Measurements from ENCODE around the gene FERMT3.
"Not testable (repeated sequence)": the region's sequence is repeated elsewhere in the genome, so short reads cannot be mapped to it uniquely, and the experiment has no call there.

FERMT3 gene

GRCh38 chr11:64206457-64207255 is at the start of gene FERMT3:
Gene FERMT3 (plus strand): TSS chr11:64206721. CDS start chr11:64207365, 644 bp downstream.
- CTCF ChIA-PET: interaction anchor here (1.2 to 16.7 kb wide), 12 partner anchors 11 to 206 kb away, joined by 3 to 368 read pairs (median 24); partner anchors contain the start of genes CATSPERZ, DNAJC4, ESRRA and FKBP2
- no peak for TF ChIP-seq CTCF (IDR thresholded peaks at IDR 0.05; ENCODE audit: control extremely low read depth, extremely low read depth, low read depth, missing control alignments)
- POLR2A ChIA-PET: interaction anchor here (1.6 to 4.7 kb wide), 7 partner anchors 10 to 98 kb away, joined by 8 to 36 read pairs (median 10); partner anchors contain the start of genes FKBP2, NUDT22, STIP1 and TRPT1
- peak; percentile 70 for DNase-seq (ENCODE audit: extremely low spot score)

GRCh38 chr11:64157631-64158394 is 48.7 kb upstream of the FERMT3 start:
- ChIA-PET CTCF (no interaction called here), POLR2A (no interaction called here)
- DNase-seq (ENCODE audit: extremely low spot score): no peak
- TF ChIP-seq CTCF (IDR thresholded peaks at IDR 0.05; ENCODE audit: control extremely low read depth, extremely low read depth, low read depth, missing control alignments): no peak

DNA sequence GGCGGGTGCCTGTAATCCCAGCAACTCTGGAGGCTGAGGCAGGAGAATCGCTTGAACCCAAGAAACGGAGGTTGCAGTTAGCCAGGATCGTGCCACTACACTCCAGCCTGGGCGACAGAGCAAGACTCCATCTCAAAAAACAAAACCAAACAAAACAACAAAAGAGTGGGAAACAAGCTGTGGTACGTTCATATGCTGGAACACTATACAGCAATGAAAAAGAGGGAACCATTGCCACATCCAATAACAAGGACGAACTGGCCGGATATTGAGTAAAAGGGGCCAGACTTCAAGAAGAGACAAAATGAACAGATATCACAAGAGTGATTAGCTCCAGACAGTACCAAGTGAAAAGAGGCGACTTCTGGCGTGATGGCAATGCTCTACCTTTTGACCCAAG is 45.5 kb upstream of the FERMT3 start:
- no peak for TF ChIP-seq CTCF (IDR thresholded peaks at IDR 0.05; ENCODE audit: control extremely low read depth, extremely low read depth, low read depth, missing control alignments)
- ChIA-PET CTCF (interaction anchor here (7.6 kb wide), 1 partner anchor 9 kb away, joined by 49 read pairs; no protein-coding TSS in a partner anchor), POLR2A (no interaction called here)
- DNase-seq (ENCODE audit: extremely low spot score): no peak

DNA sequence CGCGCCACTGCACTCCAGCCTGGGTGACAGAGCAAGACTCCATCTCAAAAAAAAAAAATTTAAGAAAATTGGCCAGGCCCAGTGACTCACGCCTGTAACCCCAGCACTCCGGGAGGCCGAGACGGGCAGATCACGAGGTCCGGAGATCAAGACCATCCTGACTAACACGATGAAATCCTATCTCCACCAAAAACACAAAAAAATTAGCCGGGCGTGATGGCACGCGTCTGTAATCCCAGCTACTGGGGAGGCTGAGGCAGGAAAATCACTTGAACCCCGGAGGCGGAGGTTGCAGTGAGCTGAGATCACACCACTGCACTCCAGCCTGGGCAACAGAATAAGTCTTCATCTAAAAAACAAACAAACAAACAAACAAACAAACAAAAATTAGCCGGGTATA is 43.8 kb upstream of the FERMT3 start:
- not testable (repeated sequence) for DNase-seq (ENCODE audit: extremely low spot score)
- ChIA-PET POLR2A (interaction anchor here (0.6 kb wide), 1 partner anchor 22 kb away, joined by 3 read pairs; no protein-coding TSS in a partner anchor), CTCF (interaction anchor here (1.2 to 7.6 kb wide), 4 partner anchors 11 to 163 kb away, joined by 3 to 49 read pairs (median 4); partner anchors contain the start of gene CATSPERZ)

GRCh38 chr11:64163951-64164350 is 42.6 kb upstream of the FERMT3 start:
- ChIA-PET CTCF (interaction anchor here (1.2 to 7.6 kb wide), 5 partner anchors 12 to 164 kb away, joined by 3 to 49 read pairs (median 5); partner anchors contain the start of gene CATSPERZ), POLR2A (no interaction called here)
- no peak for TF ChIP-seq CTCF (IDR thresholded peaks at IDR 0.05; ENCODE audit: control extremely low read depth, extremely low read depth, low read depth, missing control alignments)
- DNase-seq (ENCODE audit: extremely low spot score): no peak

GRCh38 chr11:64164392-64165312 is 41.9 kb upstream of the FERMT3 start:
- no peak for TF ChIP-seq CTCF (IDR thresholded peaks at IDR 0.05; ENCODE audit: control extremely low read depth, extremely low read depth, low read depth, missing control alignments)
- CTCF ChIA-PET: interaction anchor here (1.1 to 7.6 kb wide), 5 partner anchors 13 to 165 kb away, joined by 3 to 49 read pairs (median 5); no protein-coding TSS in a partner anchor
- POLR2A ChIA-PET: interaction anchor here (0.6 kb wide), 1 partner anchor 9 kb away, joined by 3 read pairs; no protein-coding TSS in a partner anchor
- DNase-seq (ENCODE audit: extremely low spot score): no peak
